ENCODE measurements around the gene LDAF1. TPM values are rescaled to one million over a fixed set of nuclear protein-coding genes. Genes with fewer than 3 reads are reported as not detected.

LDAF1 gene
- total RNA-seq, 2 experiments from 2014 or later = 11.0 to 11.2 TPM

- no peak for ATAC-seq (ENCODE audit: poor library complexity)
- Mint-ChIP-seq H3K36me3 (ENCODE audit: low read depth) (no peaks in the 10 kb centered on the region), H3K27ac (no peak overlapping the region), H3K4me3 (no peak overlapping the region), H3K9me3 (no peaks in the 10 kb centered on the region), H3K4me1 (ENCODE audit: low read depth) (no peaks in the 10 kb centered on the region), H3K27me3 (peaks cover 65% of the 10 kb centered on the region)
- H3K36me3 ChIP-seq (ENCODE audit: insufficient read depth, low read length) = no peaks in the 10 kb centered on the region
- peaks cover 0 to 15% of the 10 kb centered on the region in 2 experiments for H3K27me3 ChIP-seq (ENCODE audit: control insufficient read depth in 1 of 2, insufficient read depth in 2 of 2, low read length in 2 of 2)
- no peak overlapping the region for H3K27ac ChIP-seq (ENCODE audit: low read depth in 1 of 2, low read length in 2 of 2)
- no peak for DNase-seq
- TF ChIP-seq, protein P1, sequence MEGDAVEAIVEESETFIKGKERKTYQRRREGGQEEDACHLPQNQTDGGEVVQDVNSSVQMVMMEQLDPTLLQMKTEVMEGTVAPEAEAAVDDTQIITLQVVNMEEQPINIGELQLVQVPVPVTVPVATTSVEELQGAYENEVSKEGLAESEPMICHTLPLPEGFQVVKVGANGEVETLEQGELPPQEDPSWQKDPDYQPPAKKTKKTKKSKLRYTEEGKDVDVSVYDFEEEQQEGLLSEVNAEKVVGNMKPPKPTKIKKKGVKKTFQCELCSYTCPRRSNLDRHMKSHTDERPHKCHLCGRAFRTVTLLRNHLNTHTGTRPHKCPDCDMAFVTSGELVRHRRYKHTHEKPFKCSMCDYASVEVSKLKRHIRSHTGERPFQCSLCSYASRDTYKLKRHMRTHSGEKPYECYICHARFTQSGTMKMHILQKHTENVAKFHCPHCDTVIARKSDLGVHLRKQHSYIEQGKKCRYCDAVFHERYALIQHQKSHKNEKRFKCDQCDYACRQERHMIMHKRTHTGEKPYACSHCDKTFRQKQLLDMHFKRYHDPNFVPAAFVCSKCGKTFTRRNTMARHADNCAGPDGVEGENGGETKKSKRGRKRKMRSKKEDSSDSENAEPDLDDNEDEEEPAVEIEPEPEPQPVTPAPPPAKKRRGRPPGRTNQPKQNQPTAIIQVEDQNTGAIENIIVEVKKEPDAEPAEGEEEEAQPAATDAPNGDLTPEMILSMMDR (IDR thresholded peaks at IDR 0.05) = no peak
- POLR2A ChIA-PET = no interaction called here
- intact Hi-C loops (cut with DNase I, micrococcal nuclease) = no loop called here
- H3K9me3 ChIP-seq (ENCODE audit: control insufficient read depth in 1 of 2, insufficient read depth in 1 of 2, low read length in 2 of 2) = no peaks in the 10 kb centered on the region
- CTCF ChIA-PET = no interaction called here
- H3K4me1 ChIP-seq (ENCODE audit: insufficient read depth, low read length) = no peaks in the 10 kb centered on the region
- no peak overlapping the region for H3K4me3 ChIP-seq (ENCODE audit: low read length)
These were observed 69.4 kb downstream of the LDAF1 start for GRCh38 chr16:21227866-21228265.

DNA sequence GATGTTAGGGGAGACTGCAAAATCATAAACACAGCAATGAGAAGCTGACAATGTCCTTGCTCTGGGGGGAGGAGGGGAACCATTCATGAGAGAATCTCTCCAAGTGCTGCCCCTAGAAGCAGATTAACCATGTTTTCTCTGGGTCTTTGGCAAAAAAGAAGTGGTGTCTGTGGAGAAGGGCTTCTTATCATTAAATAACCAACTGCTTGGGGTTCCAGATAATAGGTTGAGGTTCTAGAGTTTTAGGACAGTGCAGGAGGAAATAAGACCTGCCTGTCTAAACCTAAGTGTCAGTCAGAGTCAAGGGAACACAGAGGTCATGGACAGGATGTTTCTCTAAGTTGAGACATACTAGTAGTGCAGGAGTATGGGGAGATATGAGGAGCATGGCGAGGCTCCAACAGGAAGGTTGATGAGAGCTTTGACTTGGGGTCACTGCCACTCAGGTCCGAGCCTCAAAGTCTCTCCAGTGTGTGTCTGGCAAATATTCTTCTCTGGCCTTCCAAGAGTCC, 69.9 kb downstream of the LDAF1 start:
- Mint-ChIP-seq H3K4me1 (ENCODE audit: low read depth) (no peaks in the 10 kb centered on the region), H3K27ac (no peak overlapping the region), H3K9me3 (no peaks in the 10 kb centered on the region), H3K4me3 (no peak overlapping the region), H3K27me3 (peaks cover 65% of the 10 kb centered on the region), H3K36me3 (ENCODE audit: low read depth) (no peaks in the 10 kb centered on the region)
- no peak for DNase-seq
- H3K27me3 ChIP-seq (ENCODE audit: control insufficient read depth in 1 of 2, insufficient read depth in 2 of 2, low read length in 2 of 2) = peaks cover 0 to 15% of the 10 kb centered on the region in 2 experiments
- POLR2A ChIA-PET = no interaction called here
- TF ChIP-seq, protein P1 (IDR thresholded peaks at IDR 0.05) = no peak
- intact Hi-C loops (cut with DNase I, micrococcal nuclease) = no loop called here
- H3K4me1 ChIP-seq (ENCODE audit: insufficient read depth, low read length) = no peaks in the 10 kb centered on the region
- no peak for ATAC-seq (ENCODE audit: poor library complexity)
- no peak overlapping the region for H3K27ac ChIP-seq (ENCODE audit: low read depth in 1 of 2, low read length in 2 of 2)
- no peaks in the 10 kb centered on the region for H3K9me3 ChIP-seq (ENCODE audit: control insufficient read depth in 1 of 2, insufficient read depth in 1 of 2, low read length in 2 of 2)
- H3K36me3 ChIP-seq (ENCODE audit: insufficient read depth, low read length) = no peaks in the 10 kb centered on the region
- no peak overlapping the region for H3K4me3 ChIP-seq (ENCODE audit: low read length)
- CTCF ChIA-PET = no interaction called here

Other genes starting within 250 kb of the LDAF1 start
- gene DNAH3, start 7.8 kb upstream of the LDAF1 start, total RNA-seq = not detected
- gene ZP2, start 52.9 kb downstream of the LDAF1 start, total RNA-seq = not detected
- gene ANKS4B, start 75.0 kb downstream of the LDAF1 start, total RNA-seq = not detected
- not detected for gene CRYM, start 119.6 kb downstream of the LDAF1 start, total RNA-seq

All from CD4-positive, alpha-beta T cell (primary cell).